GM18858 (cell line): Measurements from ENCODE around the gene PCK1.

Experiments used
- ATAC-seq: cut with Tn5 transposase; IDR thresholded peaks from one replicate; pipeline ENCODE4 v1.9.1; 2021; ENCODE audit not compliant: unreplicated experiment

The PCK1 gene

GRCh38 chr20:57576002-57576401 is 15.1 kb downstream of the PCK1 start:
- no peak for ATAC-seq

- ATAC-seq, result no peak
Observed at GRCh38 chr20:57576617-57577550, 16.0 kb downstream of the PCK1 start.

- no peak for ATAC-seq
Observed at GRCh38 chr20:57577679-57578475, 17.0 kb downstream of the PCK1 start.

- no peak for ATAC-seq
Observed at GRCh38 chr20:57578476-57579165, 17.7 kb downstream of the PCK1 start.

GRCh38 chr20:57579331-57579897 is 18.5 kb downstream of the PCK1 start:
- no peak for ATAC-seq

- no peak for ATAC-seq
Observed at GRCh38 chr20:57579898-57580447, 19.1 kb downstream of the PCK1 start.

- no peak for ATAC-seq
Observed at GRCh38 chr20:57580478-57581201, 19.7 kb downstream of the PCK1 start.

GRCh38 chr20:57581202-57582028 is 20.5 kb downstream of the PCK1 start:
- no peak for ATAC-seq

- ATAC-seq, result no peak
Observed at GRCh38 chr20:57582029-57582378, 21.1 kb downstream of the PCK1 start.

- no peak for ATAC-seq
Observed at GRCh38 chr20:57582432-57583288, 21.8 kb downstream of the PCK1 start.

GRCh38 chr20:57583289-57584257 is 22.7 kb downstream of the PCK1 start:
- no peak for ATAC-seq

- ATAC-seq, result no peak
Observed at GRCh38 chr20:57584768-57585461, 24.0 kb downstream of the PCK1 start.

GRCh38 chr20:57585466-57586213 is 24.7 kb downstream of the PCK1 start:
- no peak for ATAC-seq

- ATAC-seq, result no peak
Observed at GRCh38 chr20:57586370-57586793, 25.5 kb downstream of the PCK1 start.

- ATAC-seq, result no peak
Observed at GRCh38 chr20:57586943-57587277, 26.0 kb downstream of the PCK1 start.
